HG02870 (cell line): ENCODE data around the gene GLG1.
A peak's percentile ranks its signal among the peaks of the same experiment; 100 is the strongest.

Source experiments
- ATAC-seq: cut with Tn5 transposase; IDR thresholded peaks from one replicate; pipeline ENCODE4 v1.9.1; 2021; ENCODE audit warnings: mild to moderate bottlenecking, moderate library complexity; ENCODE audit not compliant: unreplicated experiment

The GLG1 gene

DNA sequence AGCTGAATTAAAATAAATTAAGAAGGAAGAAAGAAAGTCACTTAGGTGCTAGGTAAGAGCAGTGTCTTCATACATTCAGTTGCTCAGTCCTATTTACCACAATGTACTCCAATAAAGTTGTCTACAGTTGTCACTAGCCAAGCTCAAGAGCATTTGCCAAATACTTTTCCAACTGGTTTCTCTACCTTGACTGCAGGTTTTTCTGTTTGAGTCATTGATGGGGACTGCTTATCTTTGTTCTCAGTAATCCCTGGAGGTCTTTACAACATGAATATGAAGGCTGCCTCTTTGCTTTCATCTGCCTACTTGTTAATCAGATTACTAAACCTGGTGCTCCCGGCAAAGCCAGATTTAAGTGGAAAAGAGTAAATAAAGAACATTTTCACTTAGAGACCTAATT, 121.0 kb downstream of the GLG1 start:
- no peak for ATAC-seq

DNA sequence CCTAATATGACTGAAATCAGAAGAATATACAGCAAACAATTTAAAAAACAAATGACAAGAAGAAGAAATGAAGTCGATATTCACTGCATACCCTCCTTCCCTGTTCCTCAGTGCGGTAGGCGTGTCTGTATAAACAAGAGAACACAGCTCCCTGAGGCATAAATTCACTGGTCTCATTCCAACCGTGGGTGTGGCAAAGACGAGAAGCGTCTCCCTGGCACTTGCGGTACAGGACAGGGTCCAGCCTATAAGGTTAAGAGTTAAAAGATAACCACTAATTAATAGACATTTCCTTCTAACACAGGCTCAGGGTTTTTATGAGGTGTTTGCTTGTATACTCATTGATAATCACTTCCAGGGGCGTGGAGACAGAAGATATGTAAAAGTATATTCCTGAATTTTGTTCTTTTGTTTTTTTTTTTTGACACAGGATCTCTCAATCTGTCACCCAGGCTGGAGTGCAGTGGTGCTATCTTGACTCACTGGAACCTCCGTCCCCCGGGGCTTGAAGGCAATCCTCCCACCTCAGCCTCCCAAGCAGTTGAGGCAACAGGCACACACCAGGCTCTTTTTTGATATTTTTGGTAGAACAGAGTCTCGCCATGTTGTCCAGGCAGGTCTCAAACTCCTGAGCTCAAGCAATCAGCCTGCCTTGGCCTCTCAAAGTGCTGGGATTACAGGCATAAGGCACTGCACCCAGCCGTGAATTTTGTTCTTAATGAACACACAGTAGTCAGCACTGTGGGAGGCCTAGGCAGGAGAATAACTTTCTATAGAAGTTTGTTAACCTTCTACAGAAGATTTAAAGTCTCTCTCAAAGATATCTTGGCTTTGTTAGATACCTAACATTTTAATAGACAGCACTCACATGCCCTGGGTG, 126.5 kb downstream of the GLG1 start:
- ATAC-seq: no peak

- ATAC-seq: no peak
Observed at GRCh38 chr16:74477226-74477625, 129.7 kb downstream of the GLG1 start.

- ATAC-seq: no peak
Observed at GRCh38 chr16:74474416-74474815, 132.5 kb downstream of the GLG1 start.

DNA sequence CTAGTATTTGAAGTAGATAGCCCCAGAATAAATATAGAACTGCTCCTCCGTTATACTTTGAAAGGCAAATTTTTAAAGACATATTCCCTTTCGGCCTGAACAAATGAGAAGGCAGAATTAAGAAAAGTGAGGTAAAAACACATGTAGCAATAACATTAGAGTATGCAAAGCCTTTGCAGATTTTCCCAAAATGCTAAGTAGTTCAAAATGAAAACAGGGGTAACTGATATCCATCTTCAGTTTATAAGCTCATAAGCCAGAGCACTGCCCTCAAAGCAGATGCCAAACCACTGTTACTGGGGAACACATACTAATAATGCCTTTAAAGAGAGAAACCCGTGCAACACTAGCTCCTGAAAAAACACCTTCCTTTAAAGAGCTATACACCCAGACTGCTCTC, 134.4 kb downstream of the GLG1 start:
- no peak for ATAC-seq

DNA sequence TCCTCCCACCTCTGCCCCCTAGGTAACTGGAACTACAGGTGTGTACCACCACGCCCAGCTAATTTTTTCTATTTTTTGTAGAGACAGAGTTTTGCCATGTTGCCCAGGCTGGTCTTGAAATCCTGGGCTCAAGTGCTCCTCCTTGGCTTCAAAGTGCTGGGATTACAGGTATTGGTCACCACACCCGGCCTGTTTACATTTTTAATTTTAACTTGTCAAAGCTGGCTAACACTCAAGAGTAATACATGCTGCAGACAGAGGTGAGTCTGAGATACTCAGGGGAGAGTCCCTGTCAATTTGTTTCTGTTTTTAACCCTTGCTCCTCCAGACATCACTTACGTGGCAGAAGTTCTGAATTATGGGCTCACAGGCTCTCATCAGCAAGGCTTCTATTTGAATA, 134.9 kb downstream of the GLG1 start:
- ATAC-seq: no peak

DNA sequence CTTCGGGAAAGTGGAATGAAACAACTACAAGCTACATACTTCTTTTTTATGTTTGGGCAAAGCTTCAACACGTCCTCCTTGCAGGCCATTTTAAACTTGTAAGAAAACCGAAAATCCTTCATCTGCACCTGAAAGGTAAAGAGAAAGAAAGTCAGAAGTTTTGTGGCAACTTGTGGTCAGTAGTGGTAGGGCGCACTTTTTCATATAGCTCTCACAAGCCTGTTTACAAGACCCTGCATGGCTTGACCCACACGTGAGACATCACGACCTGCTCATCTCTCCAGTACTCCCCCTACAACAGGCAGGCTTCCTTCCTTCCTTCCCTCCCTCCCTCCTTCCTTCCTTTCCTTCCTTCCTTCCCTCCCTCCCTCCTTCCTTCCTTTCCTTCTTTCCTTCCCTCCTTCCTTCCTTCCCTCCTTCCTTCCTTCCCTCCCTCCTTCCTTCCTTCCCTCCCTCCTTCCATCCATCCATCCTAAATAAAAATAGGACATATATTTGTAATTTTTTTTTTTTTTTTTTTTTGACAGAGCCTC, 136.9 kb downstream of the GLG1 start:
- no peak for ATAC-seq

- no peak for ATAC-seq
Observed at GRCh38 chr16:74468807-74469525, 137.9 kb downstream of the GLG1 start.

DNA sequence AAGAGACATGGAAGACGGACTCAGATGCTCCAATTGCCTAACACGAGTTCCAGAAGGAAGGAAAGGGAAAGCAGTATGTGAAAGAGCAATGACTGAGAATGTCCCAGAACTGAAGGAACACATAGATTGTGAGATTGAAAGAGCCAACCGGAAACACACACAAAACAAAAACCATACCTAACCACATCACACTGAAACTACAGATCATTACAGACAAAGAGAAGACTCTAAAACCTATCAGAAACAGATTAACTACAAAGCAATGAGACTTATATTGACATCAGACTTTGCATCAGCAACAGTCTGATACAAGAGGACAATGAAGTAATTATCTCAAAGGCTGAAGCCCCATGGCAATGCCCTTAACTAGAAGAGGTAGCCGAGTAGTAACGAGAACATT, 140.0 kb downstream of the GLG1 start:
- peak; percentile 67 for ATAC-seq

- ATAC-seq: no peak
Observed at GRCh38 chr16:74465851-74466685, 140.8 kb downstream of the GLG1 start.

GRCh38 chr16:74465281-74465680, 141.6 kb downstream of the GLG1 start:
- ATAC-seq: no peak

DNA sequence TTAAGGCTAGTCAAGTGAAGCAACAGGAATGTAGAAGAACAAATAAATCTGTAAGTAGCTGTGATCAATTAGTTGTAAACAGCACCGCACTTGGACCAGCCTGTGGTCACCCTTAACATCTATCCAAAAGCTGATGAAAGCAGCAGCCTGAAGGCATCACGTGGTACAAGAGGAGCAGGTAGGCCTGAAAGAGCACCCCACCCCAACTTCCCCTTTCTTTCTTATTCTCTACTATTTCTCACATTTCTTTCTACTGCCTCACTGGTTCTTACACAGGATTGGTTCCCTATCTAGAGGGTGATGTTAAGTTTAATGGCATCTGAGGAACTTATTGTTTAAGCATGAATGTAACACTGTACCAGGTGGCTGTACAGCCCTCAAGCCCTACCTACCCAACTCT, 143.0 kb downstream of the GLG1 start:
- ATAC-seq: peak; percentile 60

GRCh38 chr16:74462361-74462760, 144.6 kb downstream of the GLG1 start:
- no peak for ATAC-seq

- ATAC-seq: no peak
Observed at GRCh38 chr16:74461826-74462225, 145.1 kb downstream of the GLG1 start.

DNA sequence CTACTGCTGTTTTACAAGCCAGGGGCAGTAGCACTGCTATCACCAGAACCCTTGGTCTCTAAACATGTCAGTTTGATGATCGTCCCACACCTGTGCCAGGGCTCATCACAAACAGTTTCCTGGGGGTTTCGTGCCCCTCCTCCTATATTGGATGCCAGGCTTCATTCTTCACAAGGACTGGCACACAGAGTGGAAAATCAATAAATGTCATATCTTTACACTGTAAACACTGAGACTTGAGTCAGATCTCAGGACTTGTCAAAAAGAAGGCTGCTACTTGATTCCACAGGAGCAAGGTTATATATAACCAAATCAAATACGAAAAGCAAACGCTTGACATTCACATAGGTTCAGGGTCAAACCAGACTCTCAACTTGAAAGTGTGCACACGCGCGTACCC, 146.4 kb downstream of the GLG1 start:
- ATAC-seq: no peak

- no peak for ATAC-seq
Observed at GRCh38 chr16:74456290-74456625, 150.7 kb downstream of the GLG1 start.

GRCh38 chr16:74455619-74456289, 151.2 kb downstream of the GLG1 start:
- ATAC-seq: no peak

DNA sequence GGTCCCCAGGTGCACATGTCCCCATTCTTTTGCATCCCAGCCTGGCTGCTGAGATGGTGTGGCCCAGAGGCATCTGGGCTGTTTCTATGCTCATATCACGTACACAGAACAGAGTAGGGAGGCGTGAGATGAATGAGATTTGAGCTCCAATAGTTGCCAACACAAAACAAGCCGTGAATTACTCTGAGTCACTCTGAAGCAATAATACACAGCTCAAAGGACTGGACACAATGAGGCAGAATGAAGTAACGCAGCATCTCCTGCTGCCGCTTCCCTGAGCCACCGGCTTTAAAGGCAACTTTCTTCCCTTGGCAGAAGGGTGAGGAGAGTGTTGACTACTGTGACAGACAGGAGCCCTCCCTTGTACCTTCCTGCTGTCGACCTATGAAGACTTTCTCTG, 151.7 kb downstream of the GLG1 start:
- ATAC-seq: no peak

DNA sequence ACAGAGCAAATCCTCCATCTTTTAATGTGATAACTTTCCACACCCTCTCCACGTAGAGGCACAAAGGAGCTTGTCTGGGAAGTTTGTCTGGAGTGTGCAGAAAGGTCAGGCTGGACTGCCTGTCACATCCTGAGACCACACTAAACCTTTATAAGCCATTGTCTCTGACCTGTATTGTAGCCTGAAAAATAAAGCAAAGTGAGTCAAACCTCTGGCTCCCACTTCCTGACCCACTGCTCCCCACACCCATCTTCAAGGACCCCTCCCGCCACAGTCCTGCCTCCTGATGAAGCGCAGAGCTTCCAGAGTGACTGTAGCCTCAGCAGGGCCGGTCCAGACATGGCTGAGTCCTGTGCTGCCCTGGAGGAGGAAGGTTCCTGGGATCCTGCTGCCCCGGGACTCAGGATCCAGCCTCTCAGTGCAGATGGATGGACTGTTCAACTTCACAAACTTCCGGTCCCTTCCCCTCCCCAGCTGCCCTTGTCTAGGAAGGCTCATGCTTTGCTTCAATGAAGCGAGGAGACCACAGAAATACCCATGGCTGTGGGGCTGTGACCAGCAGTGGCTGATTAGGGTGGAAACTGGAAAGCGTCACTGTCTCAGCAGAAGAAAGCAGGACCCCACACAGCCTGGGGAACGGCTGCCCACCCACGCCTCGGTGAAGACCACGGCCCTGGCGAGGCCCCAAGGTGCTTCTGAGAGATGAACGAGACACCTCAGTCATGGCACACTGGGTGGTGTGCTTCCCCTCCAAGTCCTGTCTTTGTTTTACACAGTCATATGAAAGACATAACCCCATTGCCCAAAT, 154.8 kb downstream of the GLG1 start:
- ATAC-seq: peak; percentile 79
